HepG2 (cell line): Measurements from ENCODE around the gene RIMOC1. TPM values are rescaled to one million over a fixed set of nuclear protein-coding genes. Genes with fewer than 3 reads are reported as not detected.

ENCODE experiments used
- PAXIP1 ChIP-seq: sonication (generic); formaldehyde crosslinking; conservative IDR thresholded peaks from 2 replicates; pipeline ENCODE4 v1.4.0; 2020; ENCODE audit warnings: mild to moderate bottlenecking, missing genetic modification reagents, moderate library complexity
- TOPORS ChIP-seq: sonication (generic); formaldehyde crosslinking; IDR thresholded peaks from 2 replicates; pipeline ENCODE4 v1.8.0; 2023; ENCODE audit warnings: mild to moderate bottlenecking, missing genetic modification reagents
- ZNF510 ChIP-seq: sonication (generic); formaldehyde crosslinking; IDR thresholded peaks from 2 replicates; pipeline ENCODE4 v1.4.0; 2020; ENCODE audit warnings: low read depth, mild to moderate bottlenecking, missing genetic modification reagents
- ZNF549 ChIP-seq: sonication (generic); formaldehyde crosslinking; IDR thresholded peaks from 2 replicates; pipeline ENCODE4 v1.5.0; 2020; ENCODE audit warnings: missing genetic modification reagents
- ZNF687 ChIP-seq: sonication (generic); formaldehyde crosslinking; IDR thresholded peaks from 2 replicates; pipeline ENCODE4 v1.5.1; 2020; ENCODE audit warnings: mild to moderate bottlenecking, missing genetic modification reagents, moderate library complexity
- ZNF792 ChIP-seq: IDR thresholded peaks from 2 replicates; pipeline ENCODE4 v1.6.1; 2016
- polyA plus RNA-seq, 8 experiments: library from polyadenylated mRNA; depleted of rRNA in 3 of 8; stranded (reverse) in 7 of 8; unstranded in 1 of 8; fragments of >200 nt; fragmentation: Illumina TruSeq in 4 of 8; extraction: Trizol in 4 of 8; gene quantifications; 2 replicates each; pipeline versions ENCODE4 v1.2.1 to v1.2.3, GENCODE V29; 2011 to 2016; ENCODE audit warnings: low read depth in 4 of 8, missing spikeins in 1 of 8, mixed read lengths in 1 of 8; ENCODE audit not compliant: insufficient read depth in 1 of 8
- total RNA-seq, 5 experiments: library from RNA; depleted of rRNA; stranded (reverse); fragments of >200 nt; fragmentation: Illumina TruSeq; extraction: Trizol; gene quantifications; 2 replicates each; pipeline ENCODE4 v1.2.3, GENCODE V29; 2016; ENCODE audit warnings: low read depth in 1 of 5

RIMOC1 gene
- total and polyA plus RNA-seq, 2 of the 13 experiments (the other 11 are each of a cell fraction or from before 2014, with no cell fraction given) = 16.3 to 16.9 TPM

GRCh38 chr5:41883243-41883642 is 20.9 kb upstream of the RIMOC1 start (continued):
- TF ChIP-seq ZNF687 (CRISPR knock-in tag) (no peak), ZNF510 (CRISPR knock-in tag) (no peak), TOPORS (CRISPR knock-in tag) (no peak), PAXIP1 (no peak), ZNF792 (CRISPR knock-in tag) (no peak), ZNF549 (CRISPR knock-in tag) (no peak)
